ENCODE data around the gene COMMD3.

COMMD3 gene

DNA sequence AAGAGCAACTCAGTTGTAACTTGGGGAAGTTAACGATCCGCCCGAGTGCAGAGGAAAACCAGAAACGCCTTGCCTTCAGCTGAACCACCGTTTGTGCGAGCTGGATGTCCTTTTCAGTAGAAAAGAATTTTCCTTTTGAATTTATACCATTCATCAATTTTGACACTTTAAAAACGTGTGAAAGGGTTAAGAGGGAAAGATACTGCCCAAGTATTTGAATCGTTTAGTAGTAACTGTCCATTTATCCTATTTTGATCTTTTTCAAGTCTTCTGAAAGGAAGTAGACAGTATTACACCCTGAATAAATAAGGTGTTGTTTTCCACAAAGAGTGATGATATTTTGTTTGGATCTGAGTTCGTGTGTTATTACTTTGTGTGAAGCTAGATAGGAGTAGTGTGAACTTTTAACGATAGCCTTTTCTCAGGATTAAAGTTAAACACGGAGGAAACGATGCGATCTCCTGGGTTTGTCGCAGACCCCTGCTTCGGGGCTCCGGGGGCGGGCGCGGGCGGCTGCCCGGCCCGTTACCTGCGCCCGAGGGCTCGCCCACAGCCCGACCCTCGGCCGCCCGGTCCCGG lies 3.9 kb downstream of the COMMD3 start:
- DNase-seq (ENCODE audit: low spot score), result no peak

- DNase-seq (ENCODE audit: low spot score), result peak; percentile 85
Observed at GRCh38 chr10:22320591-22321155, 4.5 kb downstream of the COMMD3 start, which contains the start of gene BMI1. BMI1 (plus strand) TSS chr10:22321099; CDS start chr10:22326450, 5,351 bp downstream.

- peak; percentile 61 for DNase-seq (ENCODE audit: low spot score)
Observed at GRCh38 chr10:22321156-22321923, 5.2 kb downstream of the COMMD3 start.

- no peak for DNase-seq (ENCODE audit: low spot score)
Observed at GRCh38 chr10:22321924-22322640, 5.9 kb downstream of the COMMD3 start.

DNA sequence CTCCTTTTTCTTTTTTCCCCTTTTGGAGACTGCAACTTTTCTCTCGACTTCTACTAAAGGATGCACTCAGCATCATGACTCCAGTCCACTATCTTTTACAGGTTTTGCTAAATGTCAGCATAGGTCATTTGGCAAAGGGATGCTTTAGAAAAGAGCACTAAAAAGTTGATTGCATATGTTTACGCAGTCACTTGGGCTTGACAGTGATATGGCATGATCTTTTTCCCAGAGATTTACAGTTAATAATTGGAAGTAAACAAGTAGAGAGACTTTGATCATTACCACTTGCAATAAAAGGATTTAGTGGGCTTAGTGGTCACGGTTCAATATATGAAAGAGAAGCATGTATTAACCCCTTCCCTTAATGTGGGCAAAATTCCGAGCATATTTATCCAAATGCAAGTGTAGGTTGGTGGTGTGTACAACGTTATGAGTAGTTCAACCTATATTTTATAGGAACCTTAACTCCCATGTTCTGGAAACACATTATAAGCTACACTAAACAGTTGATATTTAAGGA lies 6.5 kb downstream of the COMMD3 start:
- DNase-seq (ENCODE audit: low spot score), result no peak

- DNase-seq (ENCODE audit: low spot score), result no peak
Observed at GRCh38 chr10:22323538-22324305, 7.5 kb downstream of the COMMD3 start.

GRCh38 chr10:22324413-22324812 lies 8.2 kb downstream of the COMMD3 start:
- no peak for DNase-seq (ENCODE audit: low spot score)

GRCh38 chr10:22324893-22325271 lies 8.7 kb downstream of the COMMD3 start:
- DNase-seq (ENCODE audit: low spot score), result no peak

DNA sequence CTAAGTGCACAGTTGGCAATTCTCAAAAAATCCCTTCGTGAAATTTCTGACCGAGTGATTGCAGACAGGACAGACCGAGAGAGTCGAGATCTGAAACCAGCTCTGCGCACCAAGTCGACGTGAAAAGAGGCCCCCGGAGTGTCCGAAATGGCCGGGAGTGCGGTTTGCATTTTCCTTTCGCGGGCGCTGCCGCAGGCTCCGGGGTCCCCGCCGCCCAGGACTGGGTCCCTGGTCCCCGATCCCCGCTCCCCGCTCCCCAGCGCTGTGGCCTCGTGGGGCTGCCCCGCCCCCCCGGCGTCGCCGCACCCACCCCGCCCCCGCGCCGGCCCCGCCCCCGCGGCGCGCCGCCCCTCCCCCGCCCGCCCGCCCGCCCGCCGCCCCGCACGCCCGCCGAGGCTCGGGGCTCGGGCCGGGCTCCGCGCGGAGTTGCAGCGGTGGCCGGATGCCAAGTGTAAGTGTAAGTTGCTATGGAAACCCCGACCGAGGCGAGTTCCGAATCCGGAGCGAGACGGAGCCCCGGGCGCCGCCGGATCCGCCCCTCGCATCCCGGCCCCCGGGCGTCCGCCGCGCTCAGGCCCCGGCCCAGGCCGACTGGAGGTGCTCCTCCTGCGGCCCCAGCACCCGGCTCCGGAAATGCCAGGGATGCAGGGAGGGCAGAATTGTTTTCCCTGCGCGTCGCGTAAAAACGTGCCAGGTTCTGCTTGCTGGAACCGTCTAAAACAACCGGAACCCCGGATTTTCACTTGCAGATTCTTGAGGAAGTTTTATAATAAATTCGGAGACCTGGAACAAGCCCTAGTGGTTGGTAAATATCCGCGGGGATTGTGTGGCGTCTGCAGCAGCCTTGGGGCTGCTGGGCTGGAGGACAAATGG lies 9.3 kb downstream of the COMMD3 start:
- peak; percentile 61 for DNase-seq (ENCODE audit: low spot score)

DNA sequence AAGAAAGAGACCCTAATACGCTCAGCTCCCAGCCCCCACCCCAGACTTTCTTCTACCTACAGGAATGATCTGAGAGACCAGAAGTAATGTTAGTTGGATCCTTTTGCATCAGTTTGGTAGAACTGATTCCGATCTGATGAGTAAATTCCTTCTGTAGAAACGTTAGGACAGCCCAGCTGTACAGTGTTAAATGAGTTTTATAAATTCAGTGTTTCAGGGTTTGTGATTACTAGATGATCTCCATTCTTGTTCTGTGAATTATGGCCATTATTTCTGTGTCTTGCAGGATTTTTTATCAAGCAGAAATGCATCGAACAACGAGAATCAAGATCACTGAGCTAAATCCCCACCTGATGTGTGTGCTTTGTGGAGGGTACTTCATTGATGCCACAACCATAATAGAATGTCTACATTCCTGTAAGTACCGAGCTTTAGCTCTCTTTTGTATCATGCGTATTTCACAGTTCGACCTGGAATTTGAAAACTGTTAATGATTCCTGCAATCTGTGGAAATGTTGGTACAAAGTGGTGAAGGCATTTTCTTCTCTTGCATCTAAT lies 10.0 kb downstream of the COMMD3 start:
- no peak for DNase-seq (ENCODE audit: low spot score)

DNA sequence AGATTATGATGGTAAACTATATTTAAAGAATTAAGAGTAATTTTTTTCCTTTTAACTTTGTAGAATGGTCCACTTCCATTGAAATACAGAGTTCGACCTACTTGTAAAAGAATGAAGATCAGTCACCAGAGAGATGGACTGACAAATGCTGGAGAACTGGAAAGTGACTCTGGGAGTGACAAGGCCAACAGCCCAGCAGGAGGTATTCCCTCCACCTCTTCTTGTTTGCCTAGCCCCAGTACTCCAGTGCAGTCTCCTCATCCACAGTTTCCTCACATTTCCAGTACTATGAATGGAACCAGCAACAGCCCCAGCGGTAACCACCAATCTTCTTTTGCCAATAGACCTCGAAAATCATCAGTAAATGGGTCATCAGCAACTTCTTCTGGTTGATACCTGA lies 13.0 kb downstream of the COMMD3 start:
- DNase-seq (ENCODE audit: low spot score), result no peak

DNA sequence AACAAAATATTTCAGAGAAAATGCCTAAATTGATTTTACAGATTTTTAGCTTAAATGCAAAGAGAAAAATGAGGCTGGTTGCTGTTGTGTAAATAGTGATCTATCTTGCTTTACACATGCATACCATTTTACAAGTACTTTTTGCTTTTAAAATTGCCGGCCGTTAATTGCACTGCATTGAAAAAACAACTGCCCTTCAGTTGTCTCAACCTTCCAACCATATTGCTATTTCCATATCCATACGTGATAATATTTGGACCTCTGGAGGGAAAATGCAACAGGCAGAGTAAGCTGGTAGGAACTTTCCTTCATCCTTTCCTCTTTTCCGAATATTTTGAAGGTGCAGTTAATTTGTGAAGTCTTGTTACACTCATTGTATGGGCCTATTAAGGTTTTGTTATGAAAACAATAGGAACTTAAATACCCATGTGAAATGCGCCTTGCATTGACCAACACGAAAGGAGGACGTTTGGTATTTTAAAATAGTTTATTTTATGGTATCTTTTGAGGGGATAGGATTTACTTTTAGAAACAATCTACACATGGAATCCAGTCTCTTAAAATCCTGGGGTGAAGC lies 16.0 kb downstream of the COMMD3 start:
- DNase-seq (ENCODE audit: low spot score), result no peak

- DNase-seq (ENCODE audit: low spot score), result no peak
Observed at GRCh38 chr10:22333167-22333974, 17.2 kb downstream of the COMMD3 start.

DNA sequence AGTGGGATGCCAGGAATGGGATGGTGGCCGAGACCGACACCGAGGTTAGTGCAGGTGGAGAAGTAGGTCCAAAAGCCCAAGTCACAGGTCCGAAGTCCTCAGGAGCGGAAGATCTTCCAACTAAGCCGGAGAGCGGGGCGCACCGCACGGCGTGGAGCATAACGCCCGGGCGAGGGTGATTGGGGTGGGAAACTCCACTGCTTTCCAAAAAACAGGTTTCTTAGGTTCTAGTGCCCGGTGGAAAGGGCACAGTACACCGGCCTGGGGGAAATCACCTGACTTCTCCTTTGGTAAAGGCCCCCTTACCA lies 17.7 kb downstream of the COMMD3 start:
- DNase-seq (ENCODE audit: low spot score), result no peak

- no peak for DNase-seq (ENCODE audit: low spot score)
Observed at GRCh38 chr10:22334414-22335172, 18.4 kb downstream of the COMMD3 start.

- peak; percentile 58 for DNase-seq (ENCODE audit: low spot score)
Observed at GRCh38 chr10:22335173-22335933, 19.2 kb downstream of the COMMD3 start.

- DNase-seq (ENCODE audit: low spot score), result no peak
Observed at GRCh38 chr10:22338185-22338900, 22.2 kb downstream of the COMMD3 start.
